Left forelimb (tissue), 1 donor: ENCODE measurements around the gene CAMKK1.

Source experiments
- DNase-seq: peaks from one replicate; pipeline ENCODE4 v3.0.0-alpha.2; 2018; ENCODE audit warnings: low spot score

CAMKK1 gene

GRCh38 chr17:3893003-3893719 is at the start of gene CAMKK1:
TSS of gene CAMKK1 (minus strand) at chr17:3893053. CDS start at chr17:3885687, 7,366 bp downstream.
- peak; percentile 93 for DNase-seq

- no peak for DNase-seq
Observed at GRCh38 chr17:3940965-3941698, 48.3 kb upstream of the CAMKK1 start.

- no peak for DNase-seq
Observed at GRCh38 chr17:3937359-3937758, 44.5 kb upstream of the CAMKK1 start.

- DNase-seq, result no peak
Observed at GRCh38 chr17:3935825-3936355, 43.0 kb upstream of the CAMKK1 start.

- DNase-seq, result no peak
Observed at GRCh38 chr17:3935140-3935542, 42.3 kb upstream of the CAMKK1 start.

GRCh38 chr17:3929764-3930163 is 36.9 kb upstream of the CAMKK1 start:
- no peak for DNase-seq

GRCh38 chr17:3929181-3929580 is 36.3 kb upstream of the CAMKK1 start:
- no peak for DNase-seq

- no peak for DNase-seq
Observed at GRCh38 chr17:3928406-3928805, 35.6 kb upstream of the CAMKK1 start.

- no peak for DNase-seq
Observed at GRCh38 chr17:3927628-3928340, 34.9 kb upstream of the CAMKK1 start.

GRCh38 chr17:3926860-3927627 is 34.2 kb upstream of the CAMKK1 start:
- DNase-seq, result no peak

- DNase-seq, result no peak
Observed at GRCh38 chr17:3925684-3926485, 33.0 kb upstream of the CAMKK1 start.

GRCh38 chr17:3924512-3925350 is 31.9 kb upstream of the CAMKK1 start:
- DNase-seq, result no peak

GRCh38 chr17:3923466-3924190 is 30.8 kb upstream of the CAMKK1 start:
- no peak for DNase-seq

- no peak for DNase-seq
Observed at GRCh38 chr17:3922765-3923164, 29.9 kb upstream of the CAMKK1 start.

- DNase-seq, result no peak
Observed at GRCh38 chr17:3921502-3922319, 28.9 kb upstream of the CAMKK1 start.

GRCh38 chr17:3921006-3921405 is 28.2 kb upstream of the CAMKK1 start:
- DNase-seq, result no peak

GRCh38 chr17:3919123-3919624 is 26.3 kb upstream of the CAMKK1 start:
- DNase-seq, result no peak
